HG02588 (cell line): Measurements from ENCODE around the gene CERS6.
"Not testable (repeated sequence)": the region's sequence is repeated elsewhere in the genome, so short reads cannot be mapped to it uniquely, and the experiment has no call there.

ENCODE experiments used
- ATAC-seq: cut with Tn5 transposase; IDR thresholded peaks from one replicate; pipeline ENCODE4 v1.9.1; 2021; ENCODE audit warnings: mild to moderate bottlenecking, moderate library complexity; ENCODE audit not compliant: unreplicated experiment

CERS6 gene

DNA sequence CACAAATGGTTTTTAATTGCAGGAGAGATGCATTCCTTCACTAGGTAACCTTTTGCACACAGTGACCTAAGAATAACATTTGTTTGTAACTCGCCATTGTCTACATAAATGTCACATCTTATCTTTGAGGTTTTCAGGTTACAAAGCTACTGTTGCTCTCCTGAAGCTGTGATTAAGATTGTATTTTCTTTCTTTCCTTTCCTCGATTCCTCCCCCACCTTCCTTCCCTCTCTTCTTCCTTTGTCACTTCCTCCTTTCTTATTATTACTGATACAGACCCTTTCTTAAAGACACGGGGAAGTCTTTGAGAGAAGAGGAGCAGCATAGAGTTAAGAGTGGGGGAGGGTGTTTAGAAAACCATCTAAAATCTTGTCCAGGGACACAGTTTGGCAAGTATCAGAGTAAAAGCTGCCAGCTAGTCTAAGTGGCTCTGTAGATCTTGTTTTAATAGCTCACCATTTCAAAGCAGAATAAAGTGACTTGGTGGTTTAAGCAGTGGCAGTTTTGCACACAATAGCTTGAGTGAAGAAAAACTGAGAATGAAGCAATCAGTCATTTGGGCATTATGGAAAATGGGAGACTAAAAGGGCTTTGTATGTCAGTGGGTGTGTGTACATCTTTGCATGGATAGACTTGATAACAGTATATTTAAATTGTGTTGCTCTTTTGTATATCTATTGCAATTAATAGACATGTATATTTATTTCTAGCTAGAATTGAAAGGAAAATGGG, 10.9 kb downstream of the CERS6 start:
- ATAC-seq, result no peak

DNA sequence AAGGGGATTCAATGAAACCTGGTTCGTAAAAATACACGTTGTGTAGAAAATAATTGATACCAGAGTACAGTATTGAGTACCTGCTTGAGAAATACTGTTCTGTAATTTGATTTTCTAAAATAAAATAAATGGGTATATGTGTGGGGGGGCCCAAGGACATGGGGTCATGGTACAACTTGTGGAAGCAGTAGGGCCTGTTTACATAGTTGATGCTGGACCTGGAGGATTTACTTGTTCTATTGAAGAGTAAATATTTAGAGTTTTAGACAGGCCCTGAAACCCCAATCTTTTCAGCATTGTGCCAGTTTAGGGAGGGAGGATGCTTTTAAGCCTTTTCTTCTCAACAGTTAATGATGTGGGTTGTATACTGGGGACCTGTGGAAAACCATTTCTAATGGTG, 11.7 kb downstream of the CERS6 start:
- ATAC-seq, result no peak

DNA sequence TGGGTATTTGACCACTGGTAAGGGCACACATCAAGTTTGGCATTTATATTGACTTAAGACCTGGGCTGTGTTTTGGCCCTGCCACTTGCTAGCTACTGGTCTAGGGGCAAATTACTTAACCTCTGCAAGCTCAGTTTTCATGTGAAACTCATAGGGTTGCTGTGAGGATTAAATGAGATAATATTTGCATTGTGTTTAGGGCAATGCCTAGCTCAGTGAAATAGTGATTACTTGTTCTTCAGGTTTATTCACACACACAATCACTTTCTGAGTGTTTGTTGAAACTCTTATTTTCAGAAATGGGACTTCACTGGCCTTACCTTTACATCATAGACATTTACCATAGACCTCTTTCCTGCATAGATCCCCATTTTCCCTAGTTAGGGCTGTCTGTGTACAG, 12.3 kb downstream of the CERS6 start:
- no peak for ATAC-seq

DNA sequence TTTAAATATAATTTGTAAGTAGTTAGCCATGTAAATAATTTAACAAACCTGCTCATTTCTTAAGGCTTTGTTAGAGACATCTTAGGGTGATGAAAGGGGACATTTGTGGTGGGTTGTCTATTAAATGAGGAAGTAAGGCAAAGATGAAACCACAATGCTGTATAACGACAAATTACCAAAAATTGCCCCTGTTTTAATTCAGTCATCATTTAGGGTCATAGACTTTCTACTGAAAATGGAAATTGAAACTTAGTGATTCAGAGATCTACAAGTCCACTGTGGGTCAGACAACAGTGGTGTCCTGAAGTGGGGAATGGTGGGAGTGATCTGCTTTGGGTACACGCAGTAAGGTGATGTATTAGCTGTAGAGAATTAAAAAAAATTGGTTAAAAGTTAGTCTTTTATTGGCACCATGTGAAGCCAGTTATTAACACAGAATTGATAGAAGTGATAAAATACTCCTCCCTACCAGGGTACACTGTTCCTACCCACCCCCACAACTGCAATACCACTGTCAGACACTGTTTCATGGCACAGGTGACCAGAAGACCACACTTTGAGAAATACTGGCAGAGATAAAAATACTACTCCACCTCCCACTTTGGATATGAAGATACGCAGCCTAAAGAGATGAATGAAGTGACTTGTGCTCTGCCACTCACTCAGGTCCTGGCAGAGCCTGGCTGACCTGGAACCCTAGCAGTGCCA, 13.4 kb downstream of the CERS6 start:
- peak; percentile 72 for ATAC-seq

DNA sequence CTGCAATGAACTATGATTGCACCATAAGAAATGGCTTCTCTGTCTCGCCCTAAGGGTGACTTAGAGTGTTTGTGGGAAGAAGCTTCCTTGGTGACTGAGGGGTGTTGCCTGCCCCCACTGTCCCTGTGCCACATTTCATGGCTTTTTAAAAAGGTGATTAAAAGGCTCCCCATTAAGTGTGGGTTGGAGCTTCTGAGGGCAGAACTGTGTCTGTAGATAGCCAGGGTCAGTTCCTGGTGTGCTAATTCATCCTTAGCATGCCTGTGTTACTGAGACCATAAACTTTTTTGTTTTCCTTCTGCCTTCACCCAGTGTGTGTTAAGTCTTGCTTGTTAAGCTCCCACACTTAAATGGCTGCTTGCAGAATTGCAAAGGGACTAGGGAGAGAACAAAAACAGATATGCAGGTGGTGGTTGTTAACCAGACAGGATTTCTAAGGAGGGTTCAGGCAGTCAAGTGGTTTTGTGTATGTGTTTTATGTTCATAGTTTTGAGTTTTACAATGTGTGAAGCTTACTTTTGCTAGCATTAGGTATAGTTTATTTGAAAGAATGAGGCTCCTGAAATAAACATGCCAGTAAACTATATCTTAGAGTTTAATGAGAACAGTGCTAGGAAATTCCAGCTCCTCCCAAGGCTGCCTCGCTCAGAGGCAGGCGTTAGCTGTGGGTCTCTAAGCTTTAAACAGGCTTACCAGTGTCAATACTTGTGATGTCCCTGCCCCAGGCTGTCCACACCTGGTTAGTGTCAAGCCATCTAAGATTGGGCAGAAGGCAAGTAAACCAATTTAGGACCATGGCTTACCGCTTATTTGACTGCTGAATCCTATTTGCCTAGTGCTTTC, 14.5 kb downstream of the CERS6 start:
- ATAC-seq, result no peak

DNA sequence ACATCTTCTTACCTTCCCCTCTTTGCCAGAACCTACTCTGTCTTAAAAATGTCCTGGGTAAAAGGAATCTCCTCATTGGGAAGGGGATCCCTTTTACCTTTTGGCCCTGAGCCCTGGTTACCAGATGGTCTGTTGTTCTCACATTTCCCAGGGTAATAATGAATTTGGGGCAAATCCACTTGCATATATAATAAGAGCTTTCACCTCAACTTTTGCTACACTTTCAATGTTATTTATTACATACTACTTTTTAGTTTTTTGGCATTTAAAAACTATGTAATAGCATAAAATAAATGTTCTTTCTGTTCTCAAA, 15.0 kb downstream of the CERS6 start:
- ATAC-seq, result no peak

DNA sequence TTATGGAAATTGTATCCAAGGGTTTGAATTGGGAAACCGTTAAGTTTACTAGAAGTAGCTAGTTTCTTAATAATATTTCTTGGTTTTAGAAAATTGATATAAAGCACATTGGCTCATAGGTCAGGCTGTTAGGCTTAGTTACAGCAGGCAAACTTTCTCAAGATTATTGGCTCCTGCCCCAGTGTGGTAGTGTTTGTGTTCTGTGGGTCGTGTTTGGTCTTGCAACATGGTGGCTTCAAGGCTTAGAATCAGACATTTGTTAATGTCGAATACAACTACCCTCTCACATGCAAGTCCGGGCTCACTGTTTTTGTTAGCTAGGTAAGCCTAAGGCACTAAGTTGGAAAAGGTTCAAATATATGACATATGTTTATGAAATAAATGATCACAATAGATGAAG, 19.6 kb downstream of the CERS6 start:
- ATAC-seq, result no peak

DNA sequence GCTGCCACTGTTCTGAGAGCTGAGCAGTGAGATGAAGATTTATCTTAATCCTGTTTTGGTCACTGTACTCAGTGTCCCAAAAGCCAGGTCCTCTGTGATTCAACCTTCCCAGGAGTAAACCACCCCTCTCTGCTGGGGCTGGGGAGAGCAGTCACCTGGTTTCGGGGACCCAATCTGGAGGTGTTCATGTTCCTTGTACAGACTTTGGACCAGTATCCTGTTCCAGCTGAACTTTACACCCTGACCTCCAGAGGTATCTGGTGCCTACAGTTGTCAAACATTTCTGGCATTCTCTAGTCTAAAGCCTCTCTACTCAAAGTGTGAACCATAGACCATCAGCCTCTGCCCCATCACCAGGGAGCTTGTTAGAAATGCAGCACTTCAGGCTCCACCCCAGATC, 22.1 kb downstream of the CERS6 start:
- ATAC-seq, result no peak

DNA sequence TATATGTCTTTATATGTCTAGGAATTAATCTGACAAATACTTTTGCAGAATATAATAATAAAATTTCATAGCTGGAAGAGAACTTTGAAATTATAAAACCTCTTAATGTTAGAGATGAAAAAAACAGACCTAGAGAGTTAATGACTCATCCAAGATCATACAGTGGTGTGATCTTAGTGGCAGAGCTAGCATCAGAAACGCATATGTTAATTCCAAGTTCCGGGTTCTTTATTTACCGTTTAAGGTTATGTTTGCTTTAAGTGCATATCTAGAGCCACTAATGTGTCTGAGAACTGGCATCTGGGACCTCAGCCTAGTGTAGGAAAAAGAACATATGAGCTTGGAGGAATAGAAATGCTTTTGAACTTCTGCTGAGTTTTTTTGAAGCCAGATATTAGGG, 24.3 kb downstream of the CERS6 start:
- no peak for ATAC-seq

DNA sequence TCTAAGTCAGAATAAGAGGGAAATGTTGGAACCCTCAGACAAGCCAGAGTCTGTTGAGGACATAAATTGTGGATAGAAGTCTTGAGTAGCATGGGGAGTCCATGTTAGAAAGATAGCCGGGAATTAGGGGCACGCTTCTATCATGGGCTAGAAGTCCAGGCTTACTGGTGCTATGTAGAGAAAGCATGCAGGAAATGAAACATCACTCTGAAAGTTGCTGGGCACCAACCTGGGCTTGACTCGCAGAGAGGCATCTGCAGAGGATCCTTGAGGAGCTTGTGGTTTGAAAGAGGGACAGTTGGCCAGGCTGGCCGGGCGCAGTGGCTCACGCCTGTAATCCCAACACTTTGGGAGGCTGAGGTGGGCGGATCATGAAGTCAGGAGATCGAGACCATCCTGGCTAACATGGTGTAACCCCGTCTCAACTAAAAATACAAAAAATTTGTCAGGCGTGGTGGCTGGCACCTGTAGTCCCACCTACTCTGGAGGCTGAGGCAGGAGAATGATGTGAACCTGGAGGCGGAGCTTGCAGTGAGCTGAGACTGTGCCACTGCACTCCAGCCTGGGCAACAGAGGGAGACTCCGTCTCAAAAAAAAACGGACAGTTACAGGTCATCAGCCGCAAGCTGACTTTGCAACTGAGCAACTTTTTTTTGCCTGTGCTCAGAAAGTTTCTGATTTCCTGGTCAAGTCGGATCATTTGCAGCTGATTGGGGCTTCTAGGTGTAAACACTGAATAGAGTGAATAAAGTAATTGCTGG, 24.9 kb downstream of the CERS6 start:
- ATAC-seq, result no peak

DNA sequence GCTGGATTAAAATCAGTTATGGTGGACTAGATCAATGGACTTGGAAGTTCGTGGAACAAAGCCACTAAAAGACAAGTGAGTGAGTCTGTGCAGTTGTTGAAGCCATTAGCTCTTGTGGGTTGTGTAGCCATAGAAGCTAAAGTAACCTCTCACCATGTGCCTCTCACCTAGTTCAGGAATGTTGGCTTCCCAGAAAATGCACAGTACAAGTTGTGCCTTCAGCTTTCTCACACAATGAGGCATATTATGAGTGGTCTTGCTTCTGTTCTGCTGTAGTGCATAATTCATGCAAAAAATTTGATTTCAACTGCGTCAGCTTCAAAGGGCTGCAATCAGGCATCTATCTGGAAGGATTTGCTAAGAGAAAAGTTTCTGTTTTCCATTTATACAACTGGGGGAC, 26.2 kb downstream of the CERS6 start:
- no peak for ATAC-seq

DNA sequence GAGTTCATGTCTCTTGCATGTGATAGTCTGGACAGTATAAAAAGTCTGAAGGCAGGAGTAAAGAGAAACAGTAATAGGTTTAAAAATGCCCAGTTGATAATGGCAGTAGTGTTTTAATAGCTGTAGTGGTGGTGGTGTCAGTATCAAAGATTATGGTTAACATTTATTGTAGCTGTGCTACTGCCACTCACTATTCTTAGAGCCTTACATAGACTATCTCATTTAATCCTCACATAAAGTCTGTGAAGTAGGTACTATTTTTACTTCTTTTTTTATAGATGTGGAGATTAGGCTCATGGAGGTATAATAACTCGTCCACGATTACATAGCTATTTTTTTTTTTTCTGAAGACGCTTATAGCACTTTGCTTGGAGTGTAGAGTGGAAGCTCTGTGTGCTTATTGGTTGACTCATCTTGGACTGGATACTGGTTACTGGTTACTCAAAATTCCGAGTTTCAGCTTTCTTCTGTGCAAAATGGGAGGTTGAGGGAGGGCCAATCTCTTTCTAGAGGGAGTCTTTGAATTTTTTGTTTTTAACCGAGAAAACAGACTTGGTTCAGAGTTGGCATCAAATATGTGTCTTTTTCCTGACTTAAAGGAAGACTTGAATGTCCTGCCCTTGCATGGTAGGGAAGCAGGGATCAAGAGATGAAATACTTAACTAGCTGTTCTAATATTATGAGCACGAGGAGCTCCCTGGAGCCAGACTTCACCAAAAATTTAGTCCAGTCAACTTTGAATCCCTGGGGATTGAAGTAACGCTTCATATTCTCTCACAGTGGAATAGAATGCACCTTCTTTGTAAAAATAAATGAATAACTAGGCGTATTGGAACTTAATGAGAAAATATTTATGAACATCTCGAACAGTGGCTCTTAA, 27.1 kb downstream of the CERS6 start:
- no peak for ATAC-seq

DNA sequence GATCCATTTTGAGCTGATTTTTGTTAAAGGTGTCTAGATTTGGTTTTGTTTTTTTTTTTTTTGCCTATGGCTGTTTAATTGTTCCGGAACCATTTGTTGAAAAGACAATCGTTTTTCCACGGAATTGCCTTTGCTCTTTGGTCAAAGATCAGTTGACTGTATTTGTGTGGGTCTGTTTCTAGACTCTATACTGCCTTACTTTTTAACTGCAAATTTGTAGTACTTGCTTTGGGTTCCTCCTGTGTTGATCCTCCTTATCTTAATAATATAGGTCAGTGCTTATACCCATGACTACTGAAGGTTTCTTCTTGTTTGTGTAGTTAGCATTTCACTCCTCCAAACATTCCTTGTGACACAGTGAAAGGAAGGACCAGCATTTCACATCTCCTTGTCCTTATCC, 30.4 kb downstream of the CERS6 start:
- ATAC-seq, result no peak

DNA sequence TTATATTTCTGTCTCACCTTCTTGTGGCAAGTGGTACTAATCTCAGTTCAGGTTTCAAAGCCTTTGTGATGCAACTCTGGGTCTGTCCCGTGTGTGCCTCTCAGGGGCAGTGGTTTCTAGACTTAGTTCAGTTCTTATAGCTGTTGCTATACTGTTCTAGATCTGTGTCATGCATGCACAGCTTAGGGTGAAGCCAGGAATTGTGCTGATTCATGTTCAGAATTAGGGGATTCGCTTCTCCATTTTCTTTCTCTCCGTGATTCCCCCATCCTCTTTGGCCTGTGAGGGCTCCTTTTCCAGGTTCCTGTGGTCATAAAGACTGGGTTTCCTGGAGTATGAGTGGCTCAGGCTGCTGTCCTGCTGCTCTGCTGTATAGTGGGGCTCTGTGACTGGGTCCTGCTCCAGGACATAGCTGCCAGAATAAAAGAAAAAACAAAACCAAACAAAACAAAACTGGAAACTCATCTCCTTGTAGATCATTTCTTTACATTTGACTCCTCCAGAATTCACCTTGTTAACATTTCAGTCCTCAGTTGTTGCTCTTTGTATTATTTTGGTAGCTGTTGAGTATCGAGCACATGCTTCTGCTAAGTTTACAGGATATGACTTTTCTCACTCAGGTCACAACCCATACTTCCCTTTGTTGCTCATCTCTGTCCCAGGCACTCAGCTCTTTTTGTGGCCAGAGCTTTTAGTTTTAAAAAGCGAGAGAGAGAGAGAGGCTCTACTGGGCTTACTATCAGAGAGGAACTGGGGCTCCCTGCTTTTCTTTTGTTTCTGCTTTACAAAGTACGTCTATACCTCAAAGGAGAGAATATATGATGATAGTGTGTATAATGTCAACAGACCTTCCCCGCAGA, 34.2 kb downstream of the CERS6 start:
- ATAC-seq, result peak; percentile 94

DNA sequence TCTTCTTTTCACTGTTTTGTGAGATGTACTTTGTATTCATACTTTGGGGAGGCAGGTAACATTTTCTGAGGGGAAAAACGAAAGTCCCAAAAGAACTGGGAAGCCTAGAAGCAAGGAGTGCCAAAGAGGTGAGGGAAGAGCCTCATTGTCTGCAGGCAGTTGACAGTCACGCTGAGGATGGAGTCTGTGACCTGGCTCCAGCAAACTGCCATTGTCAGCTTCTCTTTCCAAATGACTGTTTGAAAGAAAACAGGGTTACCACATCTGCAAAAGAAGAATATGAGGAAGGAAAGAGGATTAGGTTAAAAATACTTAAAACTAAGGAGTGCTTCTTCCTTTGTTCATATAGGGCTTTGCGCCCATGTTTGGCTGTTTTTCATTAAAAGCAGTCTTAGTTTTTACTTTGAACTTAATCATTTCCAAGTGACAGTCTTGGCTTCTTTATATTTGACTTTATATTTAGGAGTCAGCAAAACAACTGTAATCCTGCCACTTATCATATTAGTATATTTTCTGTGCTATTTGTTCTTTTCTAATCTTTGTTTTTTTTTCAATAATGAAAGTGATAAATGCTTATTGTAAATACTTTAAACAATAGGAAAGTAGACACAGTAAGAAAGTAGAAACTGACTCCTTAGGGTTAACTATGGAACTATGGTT, 35.0 kb downstream of the CERS6 start:
- no peak for ATAC-seq

DNA sequence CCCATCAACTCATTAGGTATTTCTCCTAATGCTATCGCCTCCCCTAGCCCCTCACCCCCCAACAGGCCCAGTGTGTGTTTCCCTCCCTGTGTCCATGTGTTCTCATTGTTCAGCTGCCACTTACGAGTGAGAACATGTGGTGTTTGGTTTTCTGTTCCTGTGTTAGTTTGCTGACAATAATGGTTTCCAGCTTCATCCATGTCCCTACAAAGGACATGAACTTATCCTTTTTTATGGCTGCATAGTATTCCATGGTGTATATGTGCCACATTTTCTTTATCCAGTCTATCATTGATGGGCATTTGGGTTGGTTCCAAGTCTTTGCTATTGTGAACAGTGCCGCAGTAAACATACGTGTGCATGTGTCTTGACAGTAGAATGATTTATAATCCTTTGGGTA, 35.7 kb downstream of the CERS6 start:
- not testable (repeated sequence) for ATAC-seq

DNA sequence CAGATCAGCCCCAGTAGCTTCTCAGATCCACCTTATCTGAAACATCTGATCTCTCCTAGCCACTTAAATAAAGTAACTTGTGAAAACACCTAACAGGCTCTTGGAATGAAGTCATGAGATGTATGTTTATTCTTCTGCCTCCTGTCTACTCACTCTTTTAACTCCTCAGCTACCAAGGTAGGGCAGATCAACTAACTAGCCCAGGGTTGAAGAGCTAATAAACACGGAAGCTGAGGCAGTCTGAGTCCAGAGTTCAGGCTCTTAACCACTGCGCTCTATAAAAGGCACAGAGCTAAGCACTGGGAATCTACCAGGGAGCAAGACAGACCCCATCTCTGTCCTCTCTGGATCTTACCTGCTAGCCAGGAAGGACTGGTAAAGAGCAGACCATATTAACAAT, 37.1 kb downstream of the CERS6 start:
- not testable (repeated sequence) for ATAC-seq

DNA sequence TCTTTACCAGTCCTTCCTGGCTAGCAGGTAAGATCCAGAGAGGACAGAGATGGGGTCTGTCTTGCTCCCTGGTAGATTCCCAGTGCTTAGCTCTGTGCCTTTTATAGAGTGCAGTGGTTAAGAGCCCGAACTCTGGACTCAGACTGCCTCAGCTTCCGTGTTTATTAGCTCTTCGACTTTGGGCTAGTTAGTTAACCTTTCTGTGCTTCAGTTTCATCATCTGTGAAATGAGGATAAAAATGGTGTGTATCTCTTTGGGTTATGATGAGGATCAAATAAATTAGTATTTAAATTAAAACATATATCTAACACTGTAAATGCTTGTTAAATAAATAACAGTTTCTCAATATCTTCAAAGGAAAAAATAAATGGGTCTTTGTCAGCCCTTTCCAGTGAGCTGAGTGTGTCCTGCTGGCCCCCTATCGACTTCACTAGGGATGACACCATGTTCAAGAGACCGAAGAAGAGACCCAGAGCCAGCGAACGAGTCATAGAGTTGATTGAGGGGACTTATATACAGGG, 38.2 kb downstream of the CERS6 start:
- ATAC-seq, result no peak

DNA sequence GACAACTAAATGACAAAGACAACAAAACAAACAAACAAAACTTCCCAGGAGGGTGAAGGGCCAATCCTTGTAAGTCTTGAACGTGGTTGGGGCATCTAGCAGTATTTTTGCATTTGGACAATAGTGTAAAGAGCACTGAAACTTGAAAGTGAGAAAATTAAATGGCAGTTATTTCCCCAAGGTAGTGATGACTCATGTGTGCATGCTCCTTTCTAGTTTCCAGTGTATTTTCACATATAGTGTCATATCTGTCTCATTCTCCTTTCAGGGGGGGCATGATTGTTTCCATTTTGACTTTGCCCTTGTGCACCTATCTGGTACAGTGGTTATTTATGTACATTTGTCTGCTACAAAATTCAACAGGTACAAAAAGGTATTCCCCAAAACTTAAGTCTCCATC, 39.5 kb downstream of the CERS6 start:
- ATAC-seq, result peak; percentile 86
